HepG2 (cell line): ENCODE measurements around the gene ABHD2. TPM values are rescaled to one million over a fixed set of nuclear protein-coding genes. Genes with fewer than 3 reads are reported as not detected.

Experiments
- ATF5 ChIP-seq: sonication (generic); formaldehyde crosslinking; IDR thresholded peaks from 2 replicates; pipeline ENCODE4 v1.4.0; 2020; ENCODE audit warnings: mild to moderate bottlenecking, low read depth, missing genetic modification reagents
- FOXK2 ChIP-seq: fragments of 450-650 bp; IDR thresholded peaks from 2 replicates; pipeline ENCODE4 v1.6.1; 2016
- GABPA ChIP-seq, 2 experiments: IDR thresholded peaks; 2 replicates each; pipeline ENCODE4 v1.6.1; 2011 to 2016; ENCODE audit warnings: low read depth in 2 of 2, low read length in 1 of 2, missing biosample characterization in 1 of 2, missing genetic modification characterization in 1 of 2
- HINFP ChIP-seq: sonication (generic); formaldehyde crosslinking; IDR thresholded peaks from 2 replicates; pipeline ENCODE4 v1.4.0; 2020; ENCODE audit warnings: low read depth, mild to moderate bottlenecking, missing genetic modification reagents
- HMG20B ChIP-seq: conservative IDR thresholded peaks from 2 replicates; pipeline ENCODE4 v1.6.1; 2016; ENCODE audit warnings: missing genetic modification reagents, missing compliant biosample characterization
- KLF6 ChIP-seq: IDR thresholded peaks from 2 replicates; pipeline ENCODE4 v1.8.0; 2016; ENCODE audit warnings: missing biosample characterization, missing genetic modification reagents
- NFYB ChIP-seq: sonication (generic); formaldehyde crosslinking; IDR thresholded peaks from 2 replicates; pipeline ENCODE4 v1.4.0; 2020; ENCODE audit warnings: missing genetic modification reagents
- SCMH1 ChIP-seq: sonication (generic); formaldehyde crosslinking; IDR thresholded peaks from 2 replicates; pipeline ENCODE4 v1.9.0; 2021; ENCODE audit warnings: missing genetic modification reagents, mild to moderate bottlenecking, borderline replicate concordance
- ZKSCAN8 ChIP-seq: IDR thresholded peaks from 2 replicates; pipeline ENCODE4 v1.6.1; 2016; ENCODE audit warnings: borderline replicate concordance, missing genetic modification reagents, missing compliant biosample characterization
- ZNF414 ChIP-seq: sonication (generic); formaldehyde crosslinking; IDR thresholded peaks from 2 replicates; pipeline ENCODE4 v1.5.0; 2020; ENCODE audit warnings: missing genetic modification reagents
- ZNF781 ChIP-seq: sonication (generic); formaldehyde crosslinking; IDR thresholded peaks from 2 replicates; pipeline ENCODE4 v1.5.1; 2020; ENCODE audit warnings: borderline replicate concordance, mild to moderate bottlenecking, missing genetic modification reagents; ENCODE audit errors: not compliant biosample characterization
- ZNF792 ChIP-seq: IDR thresholded peaks from 2 replicates; pipeline ENCODE4 v1.6.1; 2016
- polyA plus RNA-seq, 8 experiments: library from polyadenylated mRNA; depleted of rRNA in 3 of 8; stranded (reverse) in 7 of 8; unstranded in 1 of 8; fragments of >200 nt; fragmentation: Illumina TruSeq in 4 of 8; extraction: Trizol in 4 of 8; gene quantifications; 2 replicates each; pipeline versions ENCODE4 v1.2.1 to v1.2.3, GENCODE V29; 2011 to 2016; ENCODE audit warnings: low read depth in 4 of 8, missing spikeins in 1 of 8, mixed read lengths in 1 of 8; ENCODE audit not compliant: insufficient read depth in 1 of 8
- total RNA-seq, 5 experiments: library from RNA; depleted of rRNA; stranded (reverse); fragments of >200 nt; fragmentation: Illumina TruSeq; extraction: Trizol; gene quantifications; 2 replicates each; pipeline ENCODE4 v1.2.3, GENCODE V29; 2016; ENCODE audit warnings: low read depth in 1 of 5
- TF ChIP-seq, protein P1 (sequence below): sonication (generic); formaldehyde crosslinking; IDR thresholded peaks from 2 replicates; pipeline ENCODE4 v1.4.0; 2020; ENCODE audit warnings: missing genetic modification reagents

The ABHD2 gene
- total and polyA plus RNA-seq, 2 of the 13 experiments (the other 11 are each of a cell fraction or from before 2014, with no cell fraction given): 14.8 to 22.4 TPM

DNA sequence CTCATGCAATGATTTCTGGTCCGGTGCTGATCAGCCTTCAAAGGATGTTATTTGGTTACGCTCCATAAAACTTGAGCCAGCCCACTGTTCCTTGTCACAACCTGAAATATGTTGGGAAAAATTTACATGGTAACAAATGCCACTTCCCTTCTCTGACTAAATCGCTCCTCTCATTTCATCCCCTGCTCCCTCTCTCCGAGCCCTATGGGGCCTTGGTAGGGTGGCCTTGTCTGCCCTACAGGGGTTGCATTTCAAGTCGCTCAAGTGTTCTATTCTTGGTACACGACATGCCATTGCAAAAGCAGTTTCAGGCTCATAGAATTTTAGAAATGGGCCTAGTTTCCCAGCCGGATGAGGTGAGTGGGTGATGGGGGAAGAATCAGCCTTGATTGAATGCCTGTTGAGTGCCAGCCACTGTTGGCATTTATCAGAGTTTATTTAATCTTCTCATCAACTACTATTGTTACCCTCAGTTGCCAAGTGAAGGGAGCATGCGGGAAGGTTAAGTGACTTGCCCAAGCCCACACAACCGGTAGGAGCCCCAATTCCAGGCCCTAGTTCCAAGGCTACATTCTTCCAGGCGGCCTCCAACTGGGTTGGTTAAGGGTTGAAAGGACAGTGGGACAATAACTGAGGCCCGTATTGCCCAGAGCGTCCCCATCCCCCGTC lies 961 bp upstream of the ABHD2 start (continued):
- TF ChIP-seq, protein P1, sequence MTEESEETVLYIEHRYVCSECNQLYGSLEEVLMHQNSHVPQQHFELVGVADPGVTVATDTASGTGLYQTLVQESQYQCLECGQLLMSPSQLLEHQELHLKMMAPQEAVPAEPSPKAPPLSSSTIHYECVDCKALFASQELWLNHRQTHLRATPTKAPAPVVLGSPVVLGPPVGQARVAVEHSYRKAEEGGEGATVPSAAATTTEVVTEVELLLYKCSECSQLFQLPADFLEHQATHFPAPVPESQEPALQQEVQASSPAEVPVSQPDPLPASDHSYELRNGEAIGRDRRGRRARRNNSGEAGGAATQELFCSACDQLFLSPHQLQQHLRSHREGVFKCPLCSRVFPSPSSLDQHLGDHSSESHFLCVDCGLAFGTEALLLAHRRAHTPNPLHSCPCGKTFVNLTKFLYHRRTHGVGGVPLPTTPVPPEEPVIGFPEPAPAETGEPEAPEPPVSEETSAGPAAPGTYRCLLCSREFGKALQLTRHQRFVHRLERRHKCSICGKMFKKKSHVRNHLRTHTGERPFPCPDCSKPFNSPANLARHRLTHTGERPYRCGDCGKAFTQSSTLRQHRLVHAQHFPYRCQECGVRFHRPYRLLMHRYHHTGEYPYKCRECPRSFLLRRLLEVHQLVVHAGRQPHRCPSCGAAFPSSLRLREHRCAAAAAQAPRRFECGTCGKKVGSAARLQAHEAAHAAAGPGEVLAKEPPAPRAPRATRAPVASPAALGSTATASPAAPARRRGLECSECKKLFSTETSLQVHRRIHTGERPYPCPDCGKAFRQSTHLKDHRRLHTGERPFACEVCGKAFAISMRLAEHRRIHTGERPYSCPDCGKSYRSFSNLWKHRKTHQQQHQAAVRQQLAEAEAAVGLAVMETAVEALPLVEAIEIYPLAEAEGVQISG: no peak
- TF ChIP-seq KLF6 (no peak), ATF5 (CRISPR knock-in tag) (peak; percentile 10; the same call in 1 of the 2 replicates), SCMH1 (CRISPR knock-in tag) (no peak), FOXK2 (no peak), NFYB (CRISPR knock-in tag) (no peak), HINFP (CRISPR knock-in tag) (no peak), GABPA (IDR thresholded peaks at IDR 0.05; ENCODE audit: low read depth, low read length) (no peak), GABPA (CRISPR knock-in tag; IDR thresholded peaks at IDR 0.05; ENCODE audit: low read depth) (no peak), ZNF781 (CRISPR knock-in tag) (no peak), ZNF414 (CRISPR knock-in tag) (no peak), HMG20B (CRISPR knock-in tag) (no peak), ZKSCAN8 (CRISPR knock-in tag) (0 out of 2 replicates have a peak, but pooled peaks have one; percentile 3), ZNF792 (CRISPR knock-in tag) (no peak)
- TF ChIP-seq, all 625 proteins: peak for 13
